Ascending aorta (tissue), 2 donors: ENCODE measurements around the gene APOA1. TPM values are rescaled to one million over a fixed set of nuclear protein-coding genes. Genes with fewer than 3 reads are reported as not detected.
A peak's percentile ranks its signal among the peaks of the same experiment; 100 is the strongest.

Experiments used
- DNase-seq, 2 donors: peaks; one replicate each; pipeline ENCODE4 v3.0.0-alpha.2; 2019; ENCODE audit warnings: low spot score in 2 of 2
- H3K27ac ChIP-seq, 2 donors: fragments of 200-600 bp; sonication (generic); one replicate each; pipeline ENCODE4 v1.5.1; 2016 to 2017; ENCODE audit warnings: mild to moderate bottlenecking in 1 of 2
- H3K27me3 ChIP-seq: fragments of 200-600 bp; sonication (generic); one replicate; pipeline ENCODE4 v1.5.1; 2017
- H3K36me3 ChIP-seq, 2 donors: fragments of 200-600 bp; sonication (generic); one replicate each; pipeline ENCODE4 v1.5.1; 2016
- H3K4me1 ChIP-seq, 2 donors: fragments of 200-600 bp; sonication (generic); one replicate each; pipeline ENCODE4 v1.5.1; 2016 to 2017; ENCODE audit warnings: mild to moderate bottlenecking in 1 of 2
- H3K4me3 ChIP-seq, 2 donors: fragments of 200-600 bp; sonication (generic); one replicate each; pipeline ENCODE4 v1.5.1; 2016 to 2017; ENCODE audit warnings: mild to moderate bottlenecking in 1 of 2
- H3K9me3 ChIP-seq, 2 donors: fragments of 200-600 bp; sonication (generic); one replicate each; pipeline ENCODE4 v1.5.1; 2016
- intact Hi-C: fragments of 100-400 bp; cut with DNase I; formaldehyde crosslinking; loops from one replicate; pipeline ENCODE4 v1.15.1; 2023
- total RNA-seq: library from RNA; depleted of rRNA; stranded (reverse); fragments of >200 nt; gene quantifications from one replicate; pipeline ENCODE4 v1.1.0, GENCODE V29; 2016
- TF ChIP-seq, protein P1 (sequence below), 3 experiments: fragments of 200-600 bp in 2 of 3; fragments of 450-650 bp in 1 of 3; sonication (generic) in 2 of 3; IDR thresholded peaks; one replicate each; pipeline ENCODE4 v1.5.1; 2016 to 2019; ENCODE audit warnings: antibody characterized with exemption in 3 of 3, mild to moderate bottlenecking in 1 of 3, moderate library complexity in 1 of 3

Gene APOA1
- total RNA-seq, 1 donor from 2014 or later, result 80.3 TPM

DNA sequence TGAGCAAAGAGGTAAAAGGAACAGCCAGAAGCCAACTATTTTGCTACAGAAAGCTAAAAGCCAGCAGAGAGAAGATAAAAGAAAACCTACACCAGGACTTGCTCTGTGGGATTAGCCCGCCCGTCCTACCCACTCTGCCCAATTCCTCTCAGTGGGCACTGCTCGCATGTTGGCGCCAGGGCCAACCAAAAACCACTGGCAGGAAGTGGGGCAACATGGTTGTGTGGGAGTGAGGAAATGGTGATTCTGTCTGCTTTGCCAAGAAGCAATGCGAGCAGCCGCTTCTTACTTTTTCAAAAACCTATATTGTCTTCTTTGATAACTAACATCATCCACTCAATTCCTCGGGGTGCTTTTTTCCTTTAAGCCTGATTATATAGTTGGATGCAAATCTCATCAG, 14.2 kb upstream of the APOA1 start:
- no peaks in the 10 kb centered on the region for H3K27me3 ChIP-seq
- intact Hi-C loops, result no loop called here
- TF ChIP-seq, protein P1, sequence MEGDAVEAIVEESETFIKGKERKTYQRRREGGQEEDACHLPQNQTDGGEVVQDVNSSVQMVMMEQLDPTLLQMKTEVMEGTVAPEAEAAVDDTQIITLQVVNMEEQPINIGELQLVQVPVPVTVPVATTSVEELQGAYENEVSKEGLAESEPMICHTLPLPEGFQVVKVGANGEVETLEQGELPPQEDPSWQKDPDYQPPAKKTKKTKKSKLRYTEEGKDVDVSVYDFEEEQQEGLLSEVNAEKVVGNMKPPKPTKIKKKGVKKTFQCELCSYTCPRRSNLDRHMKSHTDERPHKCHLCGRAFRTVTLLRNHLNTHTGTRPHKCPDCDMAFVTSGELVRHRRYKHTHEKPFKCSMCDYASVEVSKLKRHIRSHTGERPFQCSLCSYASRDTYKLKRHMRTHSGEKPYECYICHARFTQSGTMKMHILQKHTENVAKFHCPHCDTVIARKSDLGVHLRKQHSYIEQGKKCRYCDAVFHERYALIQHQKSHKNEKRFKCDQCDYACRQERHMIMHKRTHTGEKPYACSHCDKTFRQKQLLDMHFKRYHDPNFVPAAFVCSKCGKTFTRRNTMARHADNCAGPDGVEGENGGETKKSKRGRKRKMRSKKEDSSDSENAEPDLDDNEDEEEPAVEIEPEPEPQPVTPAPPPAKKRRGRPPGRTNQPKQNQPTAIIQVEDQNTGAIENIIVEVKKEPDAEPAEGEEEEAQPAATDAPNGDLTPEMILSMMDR (IDR thresholded peaks at IDR 0.05), result no peak
- peaks cover 2 to 8% of the 10 kb centered on the region in 2 donors for H3K4me1 ChIP-seq
- no peak overlapping the region for H3K27ac ChIP-seq
- H3K9me3 ChIP-seq, result no peaks in the 10 kb centered on the region
- H3K36me3 ChIP-seq, result peaks cover 15 to 32% of the 10 kb centered on the region in 2 donors
- no peak overlapping the region for H3K4me3 ChIP-seq
- DNase-seq, result no peak

DNA sequence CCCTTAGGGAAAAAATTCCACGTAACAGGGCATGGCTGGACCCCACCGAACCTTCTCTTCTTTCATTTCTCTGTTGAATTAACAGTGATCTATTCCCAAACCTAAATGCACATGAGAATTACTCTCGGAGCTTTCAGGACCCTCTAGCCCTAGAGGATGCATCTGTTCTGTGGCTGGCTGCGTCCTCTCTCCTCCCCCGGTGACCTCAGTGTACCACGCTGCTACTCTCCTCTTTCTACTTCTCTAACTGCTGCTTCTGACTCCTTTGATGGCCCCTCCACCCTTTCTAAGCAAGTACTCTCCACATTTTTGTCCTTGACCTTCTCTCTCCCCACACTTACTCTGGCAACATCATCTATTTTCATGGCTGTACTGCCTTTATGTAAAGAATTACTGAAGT, 12.1 kb upstream of the APOA1 start:
- Histone ChIP-seq H3K27ac (no peak overlapping the region), H3K9me3 (no peaks in the 10 kb centered on the region), H3K27me3 (no peaks in the 10 kb centered on the region), H3K4me3 (no peak overlapping the region), H3K4me1 (peaks cover 2 to 8% of the 10 kb centered on the region in 2 donors), H3K36me3 (peaks cover 34 to 39% of the 10 kb centered on the region in 2 donors)
- TF ChIP-seq, protein P1 (IDR thresholded peaks at IDR 0.05), result no peak
- intact Hi-C loops, result no loop called here
- DNase-seq, result no peak

DNA sequence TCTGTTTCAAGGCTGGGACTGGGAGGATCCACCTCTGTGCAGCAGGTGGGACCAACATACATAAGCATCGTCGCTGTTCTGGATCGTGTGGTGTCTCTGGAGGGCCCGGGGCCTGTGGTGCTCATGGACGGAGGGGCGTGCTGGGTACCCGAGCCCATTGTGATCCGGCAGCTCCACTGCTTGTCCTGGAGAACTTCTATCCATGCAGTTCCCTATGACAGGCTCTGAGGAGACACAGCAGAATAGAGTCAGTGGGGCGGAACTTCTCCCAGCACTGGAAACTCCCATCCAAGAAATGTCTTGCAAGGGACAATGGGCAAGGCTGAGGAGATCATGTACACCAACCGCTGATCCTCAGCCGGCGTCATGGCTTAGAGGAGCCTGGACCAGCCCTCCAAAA, 11.6 kb upstream of the APOA1 start:
- TF ChIP-seq, protein P1 (IDR thresholded peaks at IDR 0.05), result no peak
- Histone ChIP-seq H3K27ac (no peak overlapping the region), H3K36me3 (peaks cover 34 to 42% of the 10 kb centered on the region in 2 donors), H3K4me3 (no peak overlapping the region), H3K27me3 (no peaks in the 10 kb centered on the region), H3K9me3 (no peaks in the 10 kb centered on the region), H3K4me1 (peaks cover 2 to 8% of the 10 kb centered on the region in 2 donors)
- intact Hi-C loops, result no loop called here
- DNase-seq, result peak in 1 of 2 donors; percentile 55

DNA sequence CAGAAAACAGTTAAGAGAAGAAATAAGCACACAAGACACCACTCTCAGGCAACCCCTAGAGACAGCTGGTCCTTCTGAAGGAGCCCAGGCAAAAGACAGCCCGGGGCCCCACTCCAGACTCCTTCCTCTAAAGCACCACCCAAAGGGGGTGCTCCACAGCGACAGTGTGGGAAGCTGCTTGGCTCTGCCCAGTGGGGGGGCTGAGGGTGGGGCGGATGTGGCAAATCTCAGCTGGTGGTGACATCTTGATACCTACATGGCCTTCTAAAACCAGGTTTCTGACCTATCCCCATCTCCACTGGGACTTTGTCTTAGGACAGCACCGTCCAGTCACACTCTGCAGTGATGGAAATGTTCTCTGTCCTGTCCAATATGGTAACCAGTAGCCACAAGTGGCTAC, 10.2 kb upstream of the APOA1 start:
- Histone ChIP-seq H3K4me1 (peaks cover 2 to 8% of the 10 kb centered on the region in 2 donors), H3K36me3 (peaks cover 40 to 56% of the 10 kb centered on the region in 2 donors), H3K9me3 (no peaks in the 10 kb centered on the region), H3K27me3 (no peaks in the 10 kb centered on the region), H3K4me3 (no peak overlapping the region), H3K27ac (no peak overlapping the region)
- DNase-seq, result no peak
- intact Hi-C loops, result no loop called here
- TF ChIP-seq, protein P1 (IDR thresholded peaks at IDR 0.05), result no peak

DNA sequence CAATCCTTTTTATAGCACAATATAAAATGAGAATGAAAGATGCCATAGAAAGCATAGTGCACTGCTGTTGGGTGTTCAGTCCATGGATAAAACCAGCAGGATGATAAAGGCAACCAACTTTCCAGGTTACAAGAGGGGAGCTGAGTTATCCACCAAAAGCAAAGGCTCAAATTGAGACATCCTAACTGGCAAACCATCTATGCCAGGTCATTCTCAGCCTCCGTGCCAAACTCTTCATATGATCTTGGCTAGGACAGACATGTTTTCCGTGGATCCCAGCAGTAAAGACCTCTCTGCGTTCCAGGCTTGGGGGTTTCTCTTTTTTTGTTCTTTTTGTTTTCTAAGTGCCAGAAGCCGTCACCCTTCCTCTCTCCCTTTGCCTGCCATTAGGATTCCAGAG, 7.3 kb upstream of the APOA1 start:
- Histone ChIP-seq H3K4me1 (no peaks in the 10 kb centered on the region), H3K27ac (no peak overlapping the region), H3K9me3 (no peaks in the 10 kb centered on the region), H3K4me3 (no peak overlapping the region), H3K27me3 (no peaks in the 10 kb centered on the region), H3K36me3 (peaks cover 40 to 56% of the 10 kb centered on the region in 2 donors)
- intact Hi-C loops, result no loop called here
- TF ChIP-seq, protein P1 (IDR thresholded peaks at IDR 0.05), result no peak
- DNase-seq, result no peak

DNA sequence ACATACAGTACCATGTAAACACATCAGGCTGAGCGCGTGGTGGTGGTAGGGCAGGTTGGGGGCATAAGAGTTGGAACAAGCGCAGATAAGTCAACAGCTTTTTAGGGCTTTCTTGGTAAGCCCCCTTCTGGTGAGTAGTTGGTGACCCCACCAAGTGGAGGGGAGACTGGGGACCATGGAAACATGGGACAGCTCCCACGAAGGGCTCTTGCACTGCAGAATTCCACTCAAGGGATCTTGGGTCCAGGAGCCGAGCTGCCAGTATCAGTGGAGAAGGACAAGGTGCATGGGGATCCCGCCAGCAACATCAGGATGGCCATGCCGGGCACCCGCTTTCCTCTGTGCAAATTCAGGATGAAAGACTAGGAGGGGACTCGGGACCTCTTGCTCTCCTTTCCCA, 6.2 kb upstream of the APOA1 start:
- Histone ChIP-seq H3K4me1 (no peaks in the 10 kb centered on the region), H3K9me3 (no peaks in the 10 kb centered on the region), H3K27me3 (no peaks in the 10 kb centered on the region), H3K27ac (no peak overlapping the region), H3K36me3 (peaks cover 37 to 52% of the 10 kb centered on the region in 2 donors), H3K4me3 (no peak overlapping the region)
- intact Hi-C loops, result no loop called here
- no peak for DNase-seq
- TF ChIP-seq, protein P1 (IDR thresholded peaks at IDR 0.05), result no peak
